Testis (tissue), 3 donors: ENCODE data around the gene NOTUM. TPM values are rescaled to one million over a fixed set of nuclear protein-coding genes. Genes with fewer than 3 reads are reported as not detected.

Source experiments
- DNase-seq: peaks from one replicate; pipeline ENCODE4 v3.0.0-alpha.2; 2019
- H3K27ac ChIP-seq, 2 donors: fragments of 200-600 bp; sonication (generic); one replicate each; pipeline ENCODE4 v1.5.1; 2019
- H3K27me3 ChIP-seq: fragments of 200-600 bp; sonication (generic); one replicate; pipeline ENCODE4 v1.5.1; 2019
- H3K36me3 ChIP-seq: fragments of 200-600 bp; sonication (generic); one replicate; pipeline ENCODE4 v1.5.1; 2017; ENCODE audit warnings: low read depth; ENCODE audit errors: missing control alignments
- H3K4me1 ChIP-seq: fragments of 200-600 bp; sonication (generic); one replicate; pipeline ENCODE4 v1.5.1; 2019
- H3K4me3 ChIP-seq, 2 donors: fragments of 200-600 bp; sonication (generic); one replicate each; pipeline ENCODE4 v1.5.1; 2017 to 2019
- H3K9me3 ChIP-seq: fragments of 200-600 bp; sonication (generic); one replicate; pipeline ENCODE4 v1.5.1; 2017
- POLR2A ChIP-seq: fragments of 450-650 bp; IDR thresholded peaks from one replicate; pipeline ENCODE4 v1.6.1; 2017; ENCODE audit warnings: antibody characterized with exemption, mild to moderate bottlenecking, moderate library complexity
- WGBS, 2 donors: methylation state at CpG; one replicate each; pipeline ENCODE4 v1.1.5; 2018; 5-methylcytosine and 5-hydroxymethylcytosine counted together
- intact Hi-C: fragments of 100-400 bp; cut with DNase I; formaldehyde crosslinking; loops from one replicate; pipeline ENCODE4 v1.15.1; 2023; ENCODE audit warnings: low total_unique reads
- polyA plus RNA-seq: library from polyadenylated mRNA; stranded (reverse); fragments of 350-450 nt; fragmentation: Illumina TruSeq; extraction: RNeasy Lipid Tissue Mini Kit (QIAGEN cat#74804); gene quantifications from one replicate; pipeline ENCODE4 v1.2.3, GENCODE V29; 2014; ENCODE audit warnings: low read depth, low replicate concordance; ENCODE audit not compliant: insufficient read depth
- total RNA-seq, 2 donors: library from RNA; depleted of rRNA; stranded (reverse); fragments of >200 nt; gene quantifications; one replicate each; pipeline ENCODE4 v1.2.3, GENCODE V29; 2016
- TF ChIP-seq, protein P1 (sequence below), 3 experiments: fragments of 450-650 bp in 2 of 3; fragments of 200-600 bp in 1 of 3; sonication (generic) in 1 of 3; IDR thresholded peaks; one replicate each; pipeline ENCODE4 v1.5.1; 2016 to 2019; ENCODE audit warnings: antibody characterized with exemption in 3 of 3, mild to moderate bottlenecking in 2 of 3, moderate library complexity in 1 of 3

Gene NOTUM
- total and polyA plus RNA-seq, 3 donors from 2014 or later = 5.1 to 13.2 (median 9.5) TPM

DNA sequence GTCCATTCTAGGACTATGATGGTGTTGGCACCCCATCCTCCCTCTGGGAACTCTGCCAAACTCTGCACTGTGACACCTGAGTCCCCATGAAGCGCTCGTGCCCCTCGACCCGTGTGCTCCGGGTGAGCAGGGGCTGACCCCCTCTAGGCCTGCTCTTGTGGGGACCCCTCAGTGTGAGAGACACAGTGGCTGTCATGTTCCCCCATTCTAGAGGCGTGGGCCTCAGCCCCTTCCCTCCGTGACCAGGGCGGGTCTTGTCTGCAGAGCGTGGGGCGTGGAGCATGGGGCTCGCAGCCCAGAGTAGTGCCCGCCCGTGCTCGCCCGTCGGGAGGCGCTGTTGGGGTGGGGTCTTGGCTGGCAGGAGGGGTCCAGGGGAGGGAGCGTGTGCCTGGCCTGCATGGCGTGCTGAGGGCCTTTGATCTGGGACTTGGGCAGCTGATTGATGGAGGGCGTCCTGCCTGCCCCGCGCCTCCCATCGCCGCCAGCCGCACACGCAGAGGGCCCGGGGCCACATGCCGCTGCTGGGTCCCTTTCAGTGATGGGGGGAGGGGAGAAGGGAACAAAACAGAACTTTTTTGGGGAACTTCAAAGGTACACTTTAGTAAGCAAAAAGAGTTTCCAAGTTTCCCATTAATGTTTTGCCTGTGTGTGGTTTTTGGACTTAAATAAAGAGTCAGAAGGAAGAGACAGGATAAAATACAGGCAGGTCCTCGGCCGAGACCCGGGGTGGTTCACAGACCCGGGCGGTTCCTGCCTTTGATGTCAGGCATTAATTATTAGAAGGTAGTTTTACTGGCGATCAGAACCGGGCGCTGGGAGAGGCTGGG, 39.2 kb upstream of the NOTUM start:
- intact Hi-C loops = no loop called here
- Histone ChIP-seq H3K27ac (no peak overlapping the region), H3K9me3 (no peaks in the 10 kb centered on the region), H3K36me3 (no peaks in the 10 kb centered on the region), H3K4me1 (no peaks in the 10 kb centered on the region), H3K27me3 (no peaks in the 10 kb centered on the region), H3K4me3 (no peak overlapping the region)
- TF ChIP-seq, protein P1, sequence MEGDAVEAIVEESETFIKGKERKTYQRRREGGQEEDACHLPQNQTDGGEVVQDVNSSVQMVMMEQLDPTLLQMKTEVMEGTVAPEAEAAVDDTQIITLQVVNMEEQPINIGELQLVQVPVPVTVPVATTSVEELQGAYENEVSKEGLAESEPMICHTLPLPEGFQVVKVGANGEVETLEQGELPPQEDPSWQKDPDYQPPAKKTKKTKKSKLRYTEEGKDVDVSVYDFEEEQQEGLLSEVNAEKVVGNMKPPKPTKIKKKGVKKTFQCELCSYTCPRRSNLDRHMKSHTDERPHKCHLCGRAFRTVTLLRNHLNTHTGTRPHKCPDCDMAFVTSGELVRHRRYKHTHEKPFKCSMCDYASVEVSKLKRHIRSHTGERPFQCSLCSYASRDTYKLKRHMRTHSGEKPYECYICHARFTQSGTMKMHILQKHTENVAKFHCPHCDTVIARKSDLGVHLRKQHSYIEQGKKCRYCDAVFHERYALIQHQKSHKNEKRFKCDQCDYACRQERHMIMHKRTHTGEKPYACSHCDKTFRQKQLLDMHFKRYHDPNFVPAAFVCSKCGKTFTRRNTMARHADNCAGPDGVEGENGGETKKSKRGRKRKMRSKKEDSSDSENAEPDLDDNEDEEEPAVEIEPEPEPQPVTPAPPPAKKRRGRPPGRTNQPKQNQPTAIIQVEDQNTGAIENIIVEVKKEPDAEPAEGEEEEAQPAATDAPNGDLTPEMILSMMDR (IDR thresholded peaks at IDR 0.05) = no peak
- no peak for TF ChIP-seq POLR2A
- WGBS, 2 donors = 86 to 92% methylated on average over 24 to 36 of the region's 36 CpGs
- no peak for DNase-seq

DNA sequence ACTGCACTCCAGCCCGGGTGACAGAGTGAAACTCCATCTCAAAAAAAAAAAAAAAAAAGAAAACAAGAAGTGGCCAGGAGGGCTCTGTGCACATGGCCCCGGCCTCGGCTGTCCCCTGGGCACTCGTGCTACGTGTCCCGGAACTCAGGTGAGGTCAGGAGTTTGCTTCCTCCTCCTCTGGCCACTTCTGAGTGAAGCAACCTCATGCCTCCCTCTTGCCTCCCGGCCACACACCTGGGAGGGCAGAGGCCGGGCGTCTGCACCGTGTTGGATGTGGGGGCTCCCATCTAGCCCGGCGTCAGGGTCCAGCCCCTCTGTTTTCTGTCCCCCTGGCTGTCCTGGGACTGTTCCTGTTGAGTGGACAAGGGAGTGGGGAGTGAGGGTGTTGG, 38.6 kb upstream of the NOTUM start:
- DNase-seq = no peak
- no peak for TF ChIP-seq POLR2A
- TF ChIP-seq, protein P1 (IDR thresholded peaks at IDR 0.05) = no peak

GRCh38 chr17:81998691-81999438, 37.9 kb upstream of the NOTUM start:
- no peak for TF ChIP-seq POLR2A
- TF ChIP-seq, protein P1 (IDR thresholded peaks at IDR 0.05) = no peak
- 89 to 92% methylated on average over 9 to 14 of the region's 14 CpGs for WGBS, 2 donors
- H3K4me3 ChIP-seq = no peak overlapping the region
- no peak overlapping the region for H3K27ac ChIP-seq
- no peak for DNase-seq
- no peaks in the 10 kb centered on the region for H3K4me1 ChIP-seq
- intact Hi-C loops = no loop called here
- no peaks in the 10 kb centered on the region for H3K27me3 ChIP-seq
- no peaks in the 10 kb centered on the region for H3K9me3 ChIP-seq
- no peaks in the 10 kb centered on the region for H3K36me3 ChIP-seq

More for the DNA sequence above, 38.6 kb upstream of the NOTUM start:
- no peaks in the 10 kb centered on the region for H3K9me3 ChIP-seq
- WGBS, 2 donors = 92 to 95% methylated on average over 12 of the region's 12 CpGs
- H3K4me3 ChIP-seq = no peak overlapping the region
- no peaks in the 10 kb centered on the region for H3K27me3 ChIP-seq
- intact Hi-C loops = no loop called here
- no peaks in the 10 kb centered on the region for H3K4me1 ChIP-seq
- no peak overlapping the region for H3K27ac ChIP-seq
- no peaks in the 10 kb centered on the region for H3K36me3 ChIP-seq

GRCh38 chr17:81998212-81998611, 37.2 kb upstream of the NOTUM start:
- Histone ChIP-seq H3K4me1 (no peaks in the 10 kb centered on the region), H3K36me3 (no peaks in the 10 kb centered on the region), H3K27me3 (no peaks in the 10 kb centered on the region), H3K4me3 (no peak overlapping the region), H3K27ac (no peak overlapping the region), H3K9me3 (no peaks in the 10 kb centered on the region)
- intact Hi-C loops = no loop called here
- TF ChIP-seq, protein P1 (IDR thresholded peaks at IDR 0.05) = no peak
- TF ChIP-seq POLR2A = no peak
- DNase-seq = no peak
- 59 to 77% methylated on average over 7 of the region's 7 CpGs for WGBS, 2 donors
